Activated T-cell treated with anti-CD3 and anti-CD28 coated beads, Interleukin-2, amount 50 U/mL, for 4 hours (primary cell): Measurements from ENCODE around the gene STX1B. TPM values are rescaled to one million over a fixed set of nuclear protein-coding genes. Genes with fewer than 3 reads are reported as not detected.

Source experiments
- ATAC-seq, 2 donors: fragments of 200-7000 bp; cut with Tn5 transposase; one replicate each; pipeline ENCODE4 v1.10.0; 2021
- DNase-seq: peaks from one replicate; pipeline ENCODE4 v3.0.0-alpha.2; 2020
- H3K27me3 Mint-ChIP-seq: one replicate; pipeline ENCODE4 v1.8.0; 2021; ENCODE audit warnings: low read depth, mixed read lengths
- H3K36me3 Mint-ChIP-seq: one replicate; pipeline ENCODE4 v1.8.0; 2022; ENCODE audit warnings: mixed read lengths; ENCODE audit not compliant: insufficient read depth
- H3K4me1 Mint-ChIP-seq: one replicate; pipeline ENCODE4 v1.8.0; 2021; ENCODE audit warnings: low read depth, mixed read lengths
- H3K4me3 Mint-ChIP-seq: one replicate; pipeline ENCODE4 v1.8.0; 2021; ENCODE audit warnings: mild to moderate bottlenecking, moderate library complexity, mixed read lengths
- H3K9me3 Mint-ChIP-seq: one replicate; pipeline ENCODE4 v1.8.0; 2021; ENCODE audit warnings: mixed read lengths
- total RNA-seq, 3 donors: library from RNA; stranded (reverse); gene quantifications; one replicate each; pipeline ENCODE4 v1.2.1, GENCODE V29; 2021

STX1B gene
- total RNA-seq, 3 donors from 2014 or later = 0.25 to 0.69 (median 0.43) TPM

- peaks cover 21% of the 10 kb centered on the region for H3K36me3 Mint-ChIP-seq
- no peak for DNase-seq
- H3K4me3 Mint-ChIP-seq = no peak overlapping the region
- no peaks in the 10 kb centered on the region for H3K27me3 Mint-ChIP-seq
- no peak for ATAC-seq
- H3K9me3 Mint-ChIP-seq = no peaks in the 10 kb centered on the region
- peaks cover 2% of the 10 kb centered on the region for H3K4me1 Mint-ChIP-seq
These were observed 27.7 kb downstream of the STX1B start for GRCh38 chr16:30982548-30983288.

- Mint-ChIP-seq H3K9me3 (no peaks in the 10 kb centered on the region), H3K36me3 (peaks cover 30% of the 10 kb centered on the region), H3K27me3 (no peaks in the 10 kb centered on the region), H3K4me3 (no peak overlapping the region), H3K4me1 (peaks cover 2% of the 10 kb centered on the region)
- DNase-seq (no peak), ATAC-seq (no peak)
These were observed 29.5 kb downstream of the STX1B start for GRCh38 chr16:30980959-30981358.

GRCh38 chr16:30980434-30980833 is 30.0 kb downstream of the STX1B start:
- Mint-ChIP-seq H3K27me3 (no peaks in the 10 kb centered on the region), H3K4me3 (no peak overlapping the region), H3K4me1 (peaks cover 2% of the 10 kb centered on the region), H3K9me3 (no peaks in the 10 kb centered on the region), H3K36me3 (peaks cover 34% of the 10 kb centered on the region)
- ATAC-seq (no peak), DNase-seq (no peak)

DNA sequence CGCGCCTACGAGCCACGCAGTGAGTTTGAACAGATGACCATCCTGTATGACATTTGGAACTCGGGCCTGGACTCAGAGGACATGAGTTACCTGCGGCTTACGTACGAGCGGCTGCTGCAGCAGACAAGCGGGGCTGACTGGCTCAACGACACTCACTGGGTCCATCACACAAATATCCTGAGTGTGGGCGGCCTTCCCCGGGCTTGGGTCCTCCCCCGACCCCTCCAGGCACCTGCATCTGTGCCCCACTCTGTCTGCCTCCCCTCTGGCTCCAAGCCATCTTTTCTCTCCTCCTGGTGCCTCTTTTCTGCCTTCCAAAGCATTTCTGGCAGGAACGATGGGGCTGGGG is 30.4 kb downstream of the STX1B start:
- Mint-ChIP-seq H3K9me3 (no peaks in the 10 kb centered on the region), H3K4me3 (no peak overlapping the region), H3K27me3 (no peaks in the 10 kb centered on the region), H3K4me1 (peaks cover 2% of the 10 kb centered on the region), H3K36me3 (peaks cover 34% of the 10 kb centered on the region)
- ATAC-seq (no peak), DNase-seq (no peak)

GRCh38 chr16:30979170-30980022 is 31.0 kb downstream of the STX1B start:
- DNase-seq = no peak
- H3K36me3 Mint-ChIP-seq = peaks cover 35% of the 10 kb centered on the region

DNA sequence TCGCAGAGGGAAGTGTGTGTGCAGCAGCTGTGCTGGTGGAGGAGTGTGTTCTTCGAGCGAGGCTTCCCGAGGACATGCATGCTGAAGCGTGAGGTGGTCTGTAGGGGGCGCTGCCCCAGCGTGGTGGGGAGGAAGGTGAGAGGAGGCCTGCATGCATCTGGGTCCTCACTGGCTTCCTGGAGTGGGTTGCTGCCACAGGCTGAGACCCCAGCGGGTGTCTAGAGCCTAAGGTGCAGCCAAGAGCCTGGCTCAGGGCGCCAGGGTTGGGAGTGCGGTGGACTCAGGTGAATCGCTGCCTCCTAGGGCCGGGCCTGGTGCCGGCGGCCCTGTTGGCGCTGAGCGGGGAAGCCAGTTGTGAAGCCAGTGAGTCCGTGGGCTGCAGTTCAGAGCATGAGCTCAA is 32.9 kb downstream of the STX1B start:
- ATAC-seq = no peak
- no peak for DNase-seq
- Mint-ChIP-seq H3K4me1 (no peaks in the 10 kb centered on the region), H3K27me3 (no peaks in the 10 kb centered on the region), H3K9me3 (no peaks in the 10 kb centered on the region), H3K36me3 (peaks cover 45% of the 10 kb centered on the region), H3K4me3 (no peak overlapping the region)

More at GRCh38 chr16:30979170-30980022, 31.0 kb downstream of the STX1B start:
- H3K27me3 Mint-ChIP-seq = no peaks in the 10 kb centered on the region
- H3K4me3 Mint-ChIP-seq = no peak overlapping the region
- peaks cover under 1% of the 10 kb centered on the region for H3K4me1 Mint-ChIP-seq
- ATAC-seq = no peak
- no peaks in the 10 kb centered on the region for H3K9me3 Mint-ChIP-seq

DNA sequence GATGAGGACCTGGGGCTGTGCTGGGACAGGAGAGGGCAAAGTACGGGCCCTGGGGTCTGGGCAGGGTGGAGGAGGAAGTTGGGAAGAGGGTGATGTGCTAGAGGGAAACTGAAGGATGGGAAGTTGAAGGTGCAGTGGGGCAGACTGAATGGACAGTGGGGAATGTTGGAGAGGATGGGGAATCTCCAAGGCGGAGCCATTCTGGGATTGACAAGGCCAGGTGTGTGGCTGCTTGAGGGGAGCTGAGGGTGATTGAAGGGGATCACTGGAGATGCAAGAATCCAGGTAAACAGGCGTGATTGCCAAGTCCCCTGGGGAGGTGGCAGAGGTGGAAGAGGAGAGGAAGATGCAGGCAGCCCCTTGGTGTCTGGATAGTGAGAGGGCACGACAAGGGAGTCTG is 34.0 kb downstream of the STX1B start:
- Mint-ChIP-seq H3K4me3 (no peak overlapping the region), H3K4me1 (no peaks in the 10 kb centered on the region), H3K27me3 (no peaks in the 10 kb centered on the region), H3K36me3 (peaks cover 50% of the 10 kb centered on the region), H3K9me3 (no peaks in the 10 kb centered on the region)
- DNase-seq (no peak), ATAC-seq (no peak)

GRCh38 chr16:30974348-30974747 is 36.1 kb downstream of the STX1B start:
- Mint-ChIP-seq H3K9me3 (no peaks in the 10 kb centered on the region), H3K36me3 (peaks cover 56% of the 10 kb centered on the region), H3K27me3 (no peaks in the 10 kb centered on the region), H3K4me3 (no peak overlapping the region), H3K4me1 (no peaks in the 10 kb centered on the region)
- no peak for ATAC-seq
- DNase-seq = no peak

- H3K4me3 Mint-ChIP-seq = no peak overlapping the region
- DNase-seq (no peak), ATAC-seq (no peak)
- peaks cover 51% of the 10 kb centered on the region for H3K36me3 Mint-ChIP-seq
- no peaks in the 10 kb centered on the region for H3K27me3 Mint-ChIP-seq
- no peaks in the 10 kb centered on the region for H3K9me3 Mint-ChIP-seq
- H3K4me1 Mint-ChIP-seq = no peaks in the 10 kb centered on the region
These were observed 37.6 kb downstream of the STX1B start for GRCh38 chr16:30972872-30973271.

- H3K27me3 Mint-ChIP-seq = no peaks in the 10 kb centered on the region
- peaks cover 55% of the 10 kb centered on the region for H3K36me3 Mint-ChIP-seq
- ATAC-seq (no peak), DNase-seq (no peak)
- no peaks in the 10 kb centered on the region for H3K4me1 Mint-ChIP-seq
- H3K4me3 Mint-ChIP-seq = no peak overlapping the region
- H3K9me3 Mint-ChIP-seq = no peaks in the 10 kb centered on the region
These were observed 39.1 kb downstream of the STX1B start for GRCh38 chr16:30971298-30971697.

- Mint-ChIP-seq H3K9me3 (no peaks in the 10 kb centered on the region), H3K4me1 (no peaks in the 10 kb centered on the region), H3K27me3 (no peaks in the 10 kb centered on the region), H3K4me3 (no peak overlapping the region), H3K36me3 (peaks cover 58% of the 10 kb centered on the region)
- no peak for DNase-seq
- no peak for ATAC-seq
These were observed 41.1 kb downstream of the STX1B start for GRCh38 chr16:30969246-30969842.

GRCh38 chr16:30967795-30968194 is 42.6 kb downstream of the STX1B start:
- no peaks in the 10 kb centered on the region for H3K9me3 Mint-ChIP-seq
- H3K27me3 Mint-ChIP-seq = no peaks in the 10 kb centered on the region
- ATAC-seq = no peak
- DNase-seq = no peak
- H3K4me1 Mint-ChIP-seq = peaks cover 2% of the 10 kb centered on the region
- no peak overlapping the region for H3K4me3 Mint-ChIP-seq
- H3K36me3 Mint-ChIP-seq = peaks cover 53% of the 10 kb centered on the region

- ATAC-seq (no peak), DNase-seq (no peak)
- H3K27me3 Mint-ChIP-seq = no peaks in the 10 kb centered on the region
- H3K9me3 Mint-ChIP-seq = no peaks in the 10 kb centered on the region
- peaks cover 47% of the 10 kb centered on the region for H3K36me3 Mint-ChIP-seq
- H3K4me3 Mint-ChIP-seq = no peak overlapping the region
- H3K4me1 Mint-ChIP-seq = peaks cover 5% of the 10 kb centered on the region
These were observed 44.3 kb downstream of the STX1B start for GRCh38 chr16:30966033-30966619.

- Mint-ChIP-seq H3K36me3 (peaks cover 44% of the 10 kb centered on the region), H3K4me1 (peaks cover 5% of the 10 kb centered on the region), H3K4me3 (no peak overlapping the region), H3K9me3 (no peaks in the 10 kb centered on the region), H3K27me3 (no peaks in the 10 kb centered on the region)
- DNase-seq = no peak
- no peak for ATAC-seq
These were observed 45.0 kb downstream of the STX1B start for GRCh38 chr16:30965436-30965835.
